Caco-2 (cell line): ENCODE data around the gene ZKSCAN3. TPM values are rescaled to one million over a fixed set of nuclear protein-coding genes. Genes with fewer than 3 reads are reported as not detected.
"Not testable (repeated sequence)": the region's sequence is repeated elsewhere in the genome, so short reads cannot be mapped to it uniquely, and the experiment has no call there.

ENCODE experiments used
- BruUV-seq: library from RNA; stranded (reverse); fragments of 400-500 nt; replicated peaks from 2 replicates; lab custom pipeline; 2021; lab: Mats Ljungman, UMichigan
- CTCF ChIA-PET: fragments of 300-600 bp; sonication (Branson Sonifier 250); formaldehyde crosslinking; loops from one replicate; lab custom pipeline; 2022; ENCODE audit warnings: antibody characterized with exemption; lab: Charles Lee
- POLR2A ChIA-PET: fragments of 300-600 bp; sonication (Branson Sonifier 250); formaldehyde crosslinking; loops from one replicate; lab custom pipeline; 2022; ENCODE audit warnings: antibody characterized with exemption; lab: Charles Lee
- DNase-seq, 2 experiments: peaks; one replicate each; pipeline versions ENCODE4 v3.0.0 to v3.0.0-alpha.2; 2020 to 2022
- H3K27me3 ChIP-seq: replicated peaks from 2 replicates; pipeline ENCODE4 v1.6.0; 2011; ENCODE audit warnings: low read length; ENCODE audit not compliant: control insufficient read depth, insufficient read depth
- H3K36me3 ChIP-seq: 2 replicates; pipeline ENCODE4 v1.5.1; 2011; ENCODE audit warnings: low read length; ENCODE audit not compliant: control insufficient read depth, insufficient read depth
- H3K4me1 ChIP-seq: fragments of 250-450 bp; sonication (Bioruptor Pico); 2 replicates; pipeline ENCODE4 v1.5.1; 2020; ENCODE audit warnings: mild to moderate bottlenecking
- H3K4me3 ChIP-seq: 2 replicates; pipeline ENCODE4 v1.5.1; 2011; ENCODE audit warnings: low read depth, mild to moderate bottlenecking, control low read depth, low read length
- H3K9me3 ChIP-seq: fragments of 250-450 bp; sonication (Bioruptor Pico); 2 replicates; pipeline ENCODE4 v1.5.1; 2020; ENCODE audit warnings: mild to moderate bottlenecking, moderate library complexity
- H3K27ac Mint-ChIP-seq: one replicate; pipeline ENCODE4 v1.8.0; 2022; ENCODE audit warnings: mixed read lengths; ENCODE audit not compliant: unreplicated experiment
- H3K27me3 Mint-ChIP-seq: one replicate; pipeline ENCODE4 v1.8.0; 2022; ENCODE audit warnings: mixed read lengths; ENCODE audit not compliant: insufficient read depth, unreplicated experiment
- H3K36me3 Mint-ChIP-seq: one replicate; pipeline ENCODE4 v1.8.0; 2022; ENCODE audit warnings: mild to moderate bottlenecking, mixed read lengths; ENCODE audit not compliant: insufficient read depth, unreplicated experiment
- H3K4me1 Mint-ChIP-seq: one replicate; pipeline ENCODE4 v1.8.0; 2022; ENCODE audit warnings: low read depth, mixed read lengths; ENCODE audit not compliant: unreplicated experiment
- H3K4me3 Mint-ChIP-seq: one replicate; pipeline ENCODE4 v1.8.0; 2022; ENCODE audit warnings: mild to moderate bottlenecking, moderate library complexity, mixed read lengths; ENCODE audit not compliant: unreplicated experiment
- H3K9me3 Mint-ChIP-seq: one replicate; pipeline ENCODE4 v1.8.0; 2022; ENCODE audit warnings: mixed read lengths; ENCODE audit not compliant: unreplicated experiment
- intact Hi-C: fragments of 100-400 bp; cut with micrococcal nuclease; formaldehyde crosslinking; loops from one replicate; pipeline ENCODE4 v1.10.0; 2022; ENCODE audit not compliant: unreplicated experiment
- total RNA-seq: library from RNA; stranded (reverse); gene quantifications from 2 replicates; pipeline ENCODE4 v1.2.3, GENCODE V29; 2022
- TF ChIP-seq, protein P1 (sequence below), 2 experiments: fragments of 200-600 bp in 1 of 2; IDR thresholded peaks; 1 replicate in 1 of 2; 2 replicates in 1 of 2; pipeline versions ENCODE4 v1.5.1 to v1.8.0; 2011 to 2022; ENCODE audit warnings: antibody characterized with exemption in 1 of 2, control low read depth in 1 of 2, inconsistent platforms in 1 of 2, low read depth in 1 of 2, low read length in 1 of 2, mild to moderate bottlenecking in 1 of 2, moderate library complexity in 1 of 2; ENCODE audit not compliant: insufficient read depth in 1 of 2, severe bottlenecking in 1 of 2, unreplicated experiment in 1 of 2

ZKSCAN3 gene
- total RNA-seq, 1 experiment from 2014 or later, result 4.3 TPM

DNA sequence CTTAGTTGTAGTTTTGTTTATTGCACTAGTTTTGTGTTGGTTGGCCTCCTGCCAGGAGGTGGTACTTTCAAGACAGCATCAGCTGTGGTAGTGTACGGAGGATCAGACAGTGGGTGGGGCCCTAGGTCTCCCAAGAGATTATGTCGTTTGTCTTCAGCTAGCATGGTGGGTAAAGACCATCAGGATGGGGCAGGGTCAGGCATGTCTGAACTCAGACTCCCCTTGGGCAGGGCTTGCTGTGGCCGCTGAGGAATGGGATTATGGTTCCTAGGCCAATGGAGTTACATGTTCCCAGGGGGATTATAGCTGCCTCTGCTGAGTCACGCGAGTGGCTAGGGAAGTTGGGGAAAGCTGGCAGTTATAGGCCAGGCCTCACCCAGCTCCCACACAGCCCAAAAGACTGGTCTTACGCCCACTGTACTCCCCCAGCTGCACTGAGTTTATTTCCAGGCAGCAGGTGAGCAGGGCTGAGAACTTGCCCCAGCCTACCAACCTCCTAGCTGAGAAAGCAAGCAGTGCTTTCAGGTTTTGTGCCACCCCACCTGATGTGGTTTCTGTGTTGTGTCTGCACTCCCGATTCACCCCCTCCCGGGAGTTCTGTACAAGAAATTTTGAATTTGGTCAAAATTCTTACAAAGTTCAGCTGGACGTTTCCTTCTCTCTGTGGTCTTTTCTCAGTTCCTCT is 38.5 kb upstream of the ZKSCAN3 start:
- no peaks in the 10 kb centered on the region; the same call in 1 of the 2 replicates for H3K9me3 ChIP-seq
- ChIA-PET POLR2A (no interaction called here), CTCF (no interaction called here)
- H3K9me3 Mint-ChIP-seq, result peaks cover 10% of the 10 kb centered on the region
- H3K27ac Mint-ChIP-seq, result no peak overlapping the region
- no peaks in the 10 kb centered on the region for H3K36me3 Mint-ChIP-seq
- no TSS peak for BruUV-seq
- peaks cover 3% of the 10 kb centered on the region for H3K27me3 Mint-ChIP-seq
- no peak overlapping the region for H3K4me3 Mint-ChIP-seq
- no peaks in the 10 kb centered on the region for H3K27me3 ChIP-seq
- TF ChIP-seq, protein P1, sequence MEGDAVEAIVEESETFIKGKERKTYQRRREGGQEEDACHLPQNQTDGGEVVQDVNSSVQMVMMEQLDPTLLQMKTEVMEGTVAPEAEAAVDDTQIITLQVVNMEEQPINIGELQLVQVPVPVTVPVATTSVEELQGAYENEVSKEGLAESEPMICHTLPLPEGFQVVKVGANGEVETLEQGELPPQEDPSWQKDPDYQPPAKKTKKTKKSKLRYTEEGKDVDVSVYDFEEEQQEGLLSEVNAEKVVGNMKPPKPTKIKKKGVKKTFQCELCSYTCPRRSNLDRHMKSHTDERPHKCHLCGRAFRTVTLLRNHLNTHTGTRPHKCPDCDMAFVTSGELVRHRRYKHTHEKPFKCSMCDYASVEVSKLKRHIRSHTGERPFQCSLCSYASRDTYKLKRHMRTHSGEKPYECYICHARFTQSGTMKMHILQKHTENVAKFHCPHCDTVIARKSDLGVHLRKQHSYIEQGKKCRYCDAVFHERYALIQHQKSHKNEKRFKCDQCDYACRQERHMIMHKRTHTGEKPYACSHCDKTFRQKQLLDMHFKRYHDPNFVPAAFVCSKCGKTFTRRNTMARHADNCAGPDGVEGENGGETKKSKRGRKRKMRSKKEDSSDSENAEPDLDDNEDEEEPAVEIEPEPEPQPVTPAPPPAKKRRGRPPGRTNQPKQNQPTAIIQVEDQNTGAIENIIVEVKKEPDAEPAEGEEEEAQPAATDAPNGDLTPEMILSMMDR (IDR thresholded peaks at IDR 0.05; ENCODE audit: insufficient read depth in 1 of 2, low read depth in 1 of 2, low read length in 1 of 2, severe bottlenecking in 1 of 2, unreplicated experiment in 1 of 2), result no peak
- DNase-seq, result no peak
- H3K4me1 Mint-ChIP-seq, result peaks cover 11% of the 10 kb centered on the region
- H3K4me1 ChIP-seq, result peaks cover 18% of the 10 kb centered on the region
- H3K4me3 ChIP-seq, result no peak overlapping the region
- intact Hi-C loops, result no loop called here
- no peaks in the 10 kb centered on the region for H3K36me3 ChIP-seq

DNA sequence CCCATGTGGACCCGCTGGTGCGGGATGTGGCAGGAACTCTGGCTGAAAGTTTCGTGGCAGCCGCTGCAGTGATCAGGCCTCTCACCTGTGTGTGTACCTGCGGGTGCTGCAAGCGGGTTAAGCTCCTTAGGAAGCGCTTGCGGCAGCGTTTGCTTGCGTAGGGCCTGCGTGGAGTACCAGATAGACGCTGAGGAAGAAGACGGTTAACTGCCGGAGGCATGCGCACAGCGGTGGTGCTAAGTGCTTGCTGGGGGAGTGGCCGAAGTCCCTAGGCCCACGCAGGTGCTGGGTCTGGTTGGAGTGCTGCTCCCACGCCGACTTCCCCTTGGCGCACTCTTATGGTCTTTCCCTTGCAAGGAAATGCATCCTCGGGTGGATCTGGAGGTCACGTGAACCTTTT is 36.8 kb upstream of the ZKSCAN3 start:
- POLR2A ChIA-PET, result no interaction called here
- no peak for DNase-seq
- TF ChIP-seq, protein P1 (IDR thresholded peaks at IDR 0.05; ENCODE audit: insufficient read depth in 1 of 2, low read depth in 1 of 2, low read length in 1 of 2, severe bottlenecking in 1 of 2, unreplicated experiment in 1 of 2), result no peak
- no TSS peak for BruUV-seq
- Mint-ChIP-seq H3K27ac (no peak overlapping the region), H3K36me3 (no peaks in the 10 kb centered on the region), H3K4me3 (no peak overlapping the region), H3K4me1 (peaks cover 11% of the 10 kb centered on the region), H3K9me3 (peaks cover 10% of the 10 kb centered on the region), H3K27me3 (peaks cover 3% of the 10 kb centered on the region)
- peaks cover 18% of the 10 kb centered on the region for H3K4me1 ChIP-seq
- H3K9me3 ChIP-seq, result no peaks in the 10 kb centered on the region; the same call in 1 of the 2 replicates
- no peaks in the 10 kb centered on the region for H3K27me3 ChIP-seq
- no peaks in the 10 kb centered on the region for H3K36me3 ChIP-seq
- CTCF ChIA-PET, result no interaction called here
- intact Hi-C loops, result no loop called here
- no peak overlapping the region for H3K4me3 ChIP-seq

DNA sequence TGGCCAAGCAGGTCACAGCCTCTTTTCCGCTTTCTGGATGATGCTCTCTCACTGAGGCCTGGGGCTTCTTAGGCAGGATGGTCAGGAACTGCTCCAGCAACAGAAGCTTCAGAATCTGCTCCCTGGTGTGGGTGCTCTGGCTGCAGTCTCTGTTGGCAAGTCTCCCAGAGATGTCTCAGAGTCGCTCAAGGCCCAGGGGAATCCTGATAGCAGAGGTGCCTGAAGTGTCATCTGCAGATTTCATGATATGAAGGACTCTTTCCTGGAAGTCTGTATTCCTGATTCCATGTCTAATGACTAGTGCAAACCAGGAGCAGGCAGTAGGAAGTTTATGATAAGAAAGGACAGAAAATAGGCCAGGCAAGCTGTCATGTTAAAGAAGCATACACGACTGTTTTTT is 34.1 kb upstream of the ZKSCAN3 start:
- no peaks in the 10 kb centered on the region for H3K36me3 ChIP-seq
- ChIA-PET POLR2A (no interaction called here), CTCF (no interaction called here)
- no TSS peak for BruUV-seq
- no peaks in the 10 kb centered on the region for H3K9me3 ChIP-seq
- peaks cover 6% of the 10 kb centered on the region for H3K4me1 ChIP-seq
- TF ChIP-seq, protein P1 (IDR thresholded peaks at IDR 0.05; ENCODE audit: insufficient read depth in 1 of 2, low read depth in 1 of 2, low read length in 1 of 2, severe bottlenecking in 1 of 2, unreplicated experiment in 1 of 2), result no peak
- H3K27me3 ChIP-seq, result no peaks in the 10 kb centered on the region
- H3K27ac Mint-ChIP-seq, result no peak overlapping the region
- no peaks in the 10 kb centered on the region for H3K27me3 Mint-ChIP-seq
- no peak overlapping the region for H3K4me3 Mint-ChIP-seq
- no peak overlapping the region for H3K4me3 ChIP-seq
- no peaks in the 10 kb centered on the region for H3K9me3 Mint-ChIP-seq
- intact Hi-C loops, result no loop called here
- DNase-seq, result no peak
- H3K4me1 Mint-ChIP-seq, result peaks cover 5% of the 10 kb centered on the region
- no peaks in the 10 kb centered on the region for H3K36me3 Mint-ChIP-seq

DNA sequence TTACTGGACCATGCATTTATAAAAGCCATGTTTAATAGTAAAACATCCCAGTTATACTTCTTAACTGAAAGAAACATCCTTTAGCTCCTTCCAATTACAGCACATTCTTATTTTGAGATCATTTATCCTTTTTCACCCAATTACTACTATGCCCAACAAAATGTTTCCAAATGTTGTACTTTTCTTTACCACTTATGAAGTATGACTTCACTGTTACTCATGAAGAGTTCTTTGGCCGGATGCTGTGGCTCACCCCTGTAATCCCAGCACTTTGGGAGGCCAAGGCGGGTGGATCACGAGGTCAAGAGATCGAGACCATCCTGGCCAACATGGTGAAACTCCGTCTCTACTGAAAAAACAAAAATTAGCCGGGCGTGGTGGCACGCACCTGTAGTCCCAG is 31.9 kb upstream of the ZKSCAN3 start:
- H3K4me3 Mint-ChIP-seq, H3K4me1 Mint-ChIP-seq, H3K27me3 ChIP-seq, H3K4me3 ChIP-seq, H3K9me3 Mint-ChIP-seq, intact Hi-C loops, H3K27ac Mint-ChIP-seq, H3K9me3 ChIP-seq, BruUV-seq, CTCF ChIA-PET, H3K36me3 ChIP-seq, H3K4me1 ChIP-seq, DNase-seq, H3K36me3 Mint-ChIP-seq, POLR2A ChIA-PET, H3K27me3 Mint-ChIP-seq: not testable (repeated sequence)
